NCI-H524 treated with DMSO at 0.1 percent for 48 hours (cell line): ENCODE measurements around the gene PRICKLE3.
"Not testable (repeated sequence)": the region's sequence is repeated elsewhere in the genome, so short reads cannot be mapped to it uniquely, and the experiment has no call there.

Experiments
- DNase-seq: peaks from one replicate; lab custom pipeline; 2025; lab: John Stamatoyannopoulos, UW

Gene PRICKLE3

GRCh38 chrX:49178537-49178936 is 7.6 kb downstream of the PRICKLE3 start:
- no peak for DNase-seq

- DNase-seq, result no peak
Observed at GRCh38 chrX:49177873-49178480, 8.2 kb downstream of the PRICKLE3 start.

GRCh38 chrX:49177338-49177833 is 8.8 kb downstream of the PRICKLE3 start:
- no peak for DNase-seq

- DNase-seq, result no peak
Observed at GRCh38 chrX:49176421-49177326, 9.5 kb downstream of the PRICKLE3 start.

- DNase-seq, result no peak
Observed at GRCh38 chrX:49175435-49176274, 10.5 kb downstream of the PRICKLE3 start.

GRCh38 chrX:49174723-49175122 is 11.4 kb downstream of the PRICKLE3 start:
- DNase-seq, result no peak

GRCh38 chrX:49173544-49173943 is 12.6 kb downstream of the PRICKLE3 start:
- not testable (repeated sequence) for DNase-seq

GRCh38 chrX:49172280-49172780 is 13.8 kb downstream of the PRICKLE3 start:
- no peak for DNase-seq

- DNase-seq, result no peak
Observed at GRCh38 chrX:49171752-49172279, 14.4 kb downstream of the PRICKLE3 start, which contains the start of gene PLP2. Gene PLP2, plus strand, starts transcription at chrX:49171898. Its CDS starts 103 bp downstream, at chrX:49172001.

GRCh38 chrX:49167740-49168108 is 18.4 kb downstream of the PRICKLE3 start:
- no peak for DNase-seq

- no peak for DNase-seq
Observed at GRCh38 chrX:49166914-49167739, 19.0 kb downstream of the PRICKLE3 start.

GRCh38 chrX:49165901-49166881 is 20.0 kb downstream of the PRICKLE3 start:
- peak; percentile 63 for DNase-seq

GRCh38 chrX:49164589-49165360 is 21.4 kb downstream of the PRICKLE3 start:
- no peak for DNase-seq

- peak; percentile 11 for DNase-seq
Observed at GRCh38 chrX:49163555-49164419, 22.4 kb downstream of the PRICKLE3 start.

GRCh38 chrX:49162620-49163019 is 23.6 kb downstream of the PRICKLE3 start, which contains the start of gene MAGIX:
Gene MAGIX, plus strand, starts transcription at chrX:49162758. Its CDS starts 132 bp downstream, at chrX:49162890.
- no peak for DNase-seq

- no peak for DNase-seq
Observed at GRCh38 chrX:49161632-49162031, 24.5 kb downstream of the PRICKLE3 start.

- no peak for DNase-seq
Observed at GRCh38 chrX:49160908-49161307, 25.3 kb downstream of the PRICKLE3 start.

GRCh38 chrX:49157194-49157593 is 29.0 kb downstream of the PRICKLE3 start:
- DNase-seq, result no peak
